Fibroblast of skin of left biceps (primary cell): Measurements from ENCODE around the gene ALOX15B.

Experiments
- DNase-seq, 2 experiments: peaks; one replicate each; pipeline ENCODE4 v3.0.0-alpha.2; 2013; ENCODE audit warnings: low read depth in 2 of 2

Gene ALOX15B

DNA sequence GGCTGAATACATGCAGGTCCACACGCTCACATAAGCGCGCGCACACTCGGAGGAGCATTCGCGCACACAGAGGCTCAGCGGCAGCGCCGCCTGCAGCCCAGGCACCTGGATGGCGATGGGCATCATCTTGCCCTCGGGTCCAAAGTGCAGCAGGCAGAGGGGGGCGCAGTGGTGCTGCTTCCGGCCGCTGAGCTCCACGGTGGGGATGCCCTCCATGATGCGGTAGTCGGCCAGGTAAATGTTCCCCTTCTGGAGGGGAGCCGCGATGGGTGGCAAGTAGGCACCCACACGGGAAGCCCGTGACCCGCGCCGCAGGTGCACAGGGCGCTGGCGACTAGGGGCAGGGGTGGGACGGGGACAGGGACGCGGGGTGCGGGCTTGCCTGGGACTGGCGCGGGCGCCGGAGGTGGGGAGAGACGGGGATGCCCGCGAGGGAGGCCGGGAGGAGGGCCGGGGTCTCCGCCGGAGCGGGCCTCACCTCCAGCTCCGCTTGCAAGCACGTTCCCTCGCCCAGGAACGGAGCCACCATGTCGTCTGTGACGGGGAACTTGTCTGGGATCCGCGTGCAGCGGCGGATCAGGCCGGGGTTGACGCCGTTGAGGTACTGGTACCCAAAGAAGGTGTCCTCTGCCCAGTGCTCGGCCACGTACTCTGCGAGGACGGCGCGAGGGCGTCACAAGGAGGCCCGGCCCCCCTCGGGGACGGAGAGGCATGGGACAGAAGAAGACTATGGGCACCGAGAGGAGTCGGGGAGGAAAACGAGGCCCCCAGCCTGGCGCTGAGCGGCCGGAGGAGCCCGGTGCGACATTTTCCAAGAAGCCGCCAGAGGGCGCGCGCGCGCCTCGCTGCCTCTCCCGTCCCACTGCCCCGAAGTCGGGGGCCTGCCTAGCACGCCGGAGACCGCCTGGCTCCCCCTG is 40.7 kb downstream of the ALOX15B start:
- peak in 1 of 2 experiments; percentile 12 for DNase-seq

GRCh38 chr17:8080208-8080798 is 41.4 kb downstream of the ALOX15B start:
- DNase-seq = no peak

GRCh38 chr17:8080799-8081219 is 42.0 kb downstream of the ALOX15B start:
- DNase-seq = no peak

DNA sequence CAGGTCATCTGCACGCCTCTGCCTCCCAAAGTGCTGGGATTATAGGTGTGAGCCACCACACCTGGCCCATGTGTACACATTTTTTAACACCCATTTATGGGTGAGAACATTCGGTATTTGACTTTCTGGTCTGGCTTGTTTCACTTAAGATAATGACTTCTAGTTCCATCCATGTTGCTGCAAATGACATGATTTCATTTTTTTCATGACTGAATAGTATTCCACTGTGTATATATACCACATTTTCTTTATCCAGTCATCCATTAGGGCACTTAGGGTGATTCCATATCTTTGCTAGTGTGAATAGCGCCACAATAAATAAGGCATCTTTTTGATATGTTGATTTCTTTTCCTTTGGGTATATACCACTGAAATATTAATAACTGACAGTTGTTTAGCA is 43.0 kb downstream of the ALOX15B start:
- no peak for DNase-seq

GRCh38 chr17:8082292-8082691 is 43.4 kb downstream of the ALOX15B start:
- DNase-seq = no peak

DNA sequence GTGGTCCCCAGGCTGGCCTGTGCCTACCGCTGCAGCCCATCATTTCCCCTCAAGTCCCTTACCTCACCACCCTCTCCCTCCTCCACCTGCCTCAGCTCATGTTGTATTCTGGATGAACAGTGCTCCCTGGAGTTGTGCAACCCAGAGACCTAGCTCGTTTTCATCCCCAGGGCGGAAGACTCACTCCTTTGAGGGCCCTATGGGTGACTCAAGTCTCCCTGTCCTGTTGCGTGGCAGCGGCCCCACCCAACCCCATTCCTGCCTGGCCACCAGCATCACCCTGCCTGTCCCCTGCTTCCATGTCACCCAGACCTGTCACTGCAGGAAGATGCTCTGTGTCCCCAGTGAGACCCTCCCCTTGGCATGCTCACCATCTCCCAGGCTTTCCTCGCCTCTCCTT is 45.4 kb downstream of the ALOX15B start:
- DNase-seq = no peak

GRCh38 chr17:8087075-8087951 is 48.5 kb downstream of the ALOX15B start, which contains the start of gene ALOX12B:
Gene ALOX12B (minus strand): TSS chr17:8087716. CDS start chr17:8087442, 274 bp downstream.
- no peak for DNase-seq

- no peak for DNase-seq
These were observed 49.0 kb downstream of the ALOX15B start for GRCh38 chr17:8087952-8088230.

DNA sequence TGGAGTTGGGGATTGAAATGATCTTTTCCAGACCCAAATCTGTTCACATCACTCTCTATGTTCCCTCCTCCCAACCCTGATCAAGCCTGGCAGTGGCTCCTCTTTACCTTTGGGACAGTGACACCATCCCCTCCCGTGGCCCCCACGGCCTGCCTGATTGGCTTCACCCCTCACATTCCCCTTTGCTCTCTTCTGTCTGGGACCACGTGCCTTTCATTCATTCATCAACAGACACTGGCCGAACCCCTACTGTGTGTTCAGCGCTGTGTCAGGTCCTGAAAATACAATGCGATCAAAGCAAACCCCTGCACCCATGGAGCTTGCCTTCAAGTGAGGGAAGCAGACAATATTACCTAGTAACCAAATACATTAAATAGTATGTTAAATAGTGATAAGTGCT is 50.9 kb downstream of the ALOX15B start:
- no peak for DNase-seq

GRCh38 chr17:8091033-8091687 is 52.3 kb downstream of the ALOX15B start:
- DNase-seq = no peak

- no peak for DNase-seq
These were observed 56.5 kb downstream of the ALOX15B start for GRCh38 chr17:8095361-8095760.

DNA sequence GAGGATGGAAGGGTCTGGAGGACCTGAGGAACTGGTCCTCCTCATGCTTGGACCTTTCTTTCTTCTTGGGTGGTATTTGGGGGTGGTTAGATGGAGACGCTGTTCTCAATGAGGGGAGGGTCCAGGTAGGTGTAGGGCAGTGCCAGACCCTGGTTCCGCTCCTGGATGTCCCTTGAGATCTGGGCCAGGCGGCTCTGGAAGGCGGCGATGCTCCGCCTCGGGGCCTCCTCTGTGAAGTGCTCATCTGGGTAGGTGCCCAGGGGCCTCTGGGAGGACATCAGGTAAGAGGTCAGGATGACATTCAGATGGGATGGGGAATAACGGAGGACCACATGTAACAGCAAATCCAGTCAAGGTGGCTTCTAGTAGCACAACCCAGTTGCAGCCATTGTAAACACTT is 57.7 kb downstream of the ALOX15B start:
- no peak for DNase-seq
